ENCODE data around the gene PLA2G6.

- TF ChIP-seq POLR2A (IDR thresholded peaks at IDR 0.05; ENCODE audit: borderline replicate concordance, extremely low read depth, insufficient read depth, insufficient read length), result no peak
- no peak for TF ChIP-seq POLR2AphosphoS5 (IDR thresholded peaks at IDR 0.05; ENCODE audit: low read depth, low read length)
- no peak for TF ChIP-seq EZH2 (IDR thresholded peaks at IDR 0.05)
- TF ChIP-seq CTCF (IDR thresholded peaks at IDR 0.05 in 2 of 3, conservative IDR thresholded peaks at IDR 0.05 in 1 of 3; ENCODE audit: borderline replicate concordance in 1 of 3, insufficient read depth in 1 of 3, low read depth in 2 of 3, low read length in 2 of 3), result no peak
- TF ChIP-seq SP1 (IDR thresholded peaks at IDR 0.05; ENCODE audit: low read depth), result no peak
- TF ChIP-seq ELF1 (IDR thresholded peaks at IDR 0.05; ENCODE audit: borderline replicate concordance, low read depth), result no peak
- TF ChIP-seq MAX (IDR thresholded peaks at IDR 0.05), result no peak
- TF ChIP-seq EGR1 (IDR thresholded peaks at IDR 0.05; ENCODE audit: low read depth), result no peak
Observed at GRCh38 chr22:38170469-38170868, 11.2 kb downstream of the PLA2G6 start.
